ENCODE results near the gene DHX32. TPM values are rescaled to one million over a fixed set of nuclear protein-coding genes. Genes with fewer than 3 reads are reported as not detected.

Gene DHX32
- polyA plus RNA-seq, 4 donors: 15.8 to 26.8 (median 22.5) TPM

DNA sequence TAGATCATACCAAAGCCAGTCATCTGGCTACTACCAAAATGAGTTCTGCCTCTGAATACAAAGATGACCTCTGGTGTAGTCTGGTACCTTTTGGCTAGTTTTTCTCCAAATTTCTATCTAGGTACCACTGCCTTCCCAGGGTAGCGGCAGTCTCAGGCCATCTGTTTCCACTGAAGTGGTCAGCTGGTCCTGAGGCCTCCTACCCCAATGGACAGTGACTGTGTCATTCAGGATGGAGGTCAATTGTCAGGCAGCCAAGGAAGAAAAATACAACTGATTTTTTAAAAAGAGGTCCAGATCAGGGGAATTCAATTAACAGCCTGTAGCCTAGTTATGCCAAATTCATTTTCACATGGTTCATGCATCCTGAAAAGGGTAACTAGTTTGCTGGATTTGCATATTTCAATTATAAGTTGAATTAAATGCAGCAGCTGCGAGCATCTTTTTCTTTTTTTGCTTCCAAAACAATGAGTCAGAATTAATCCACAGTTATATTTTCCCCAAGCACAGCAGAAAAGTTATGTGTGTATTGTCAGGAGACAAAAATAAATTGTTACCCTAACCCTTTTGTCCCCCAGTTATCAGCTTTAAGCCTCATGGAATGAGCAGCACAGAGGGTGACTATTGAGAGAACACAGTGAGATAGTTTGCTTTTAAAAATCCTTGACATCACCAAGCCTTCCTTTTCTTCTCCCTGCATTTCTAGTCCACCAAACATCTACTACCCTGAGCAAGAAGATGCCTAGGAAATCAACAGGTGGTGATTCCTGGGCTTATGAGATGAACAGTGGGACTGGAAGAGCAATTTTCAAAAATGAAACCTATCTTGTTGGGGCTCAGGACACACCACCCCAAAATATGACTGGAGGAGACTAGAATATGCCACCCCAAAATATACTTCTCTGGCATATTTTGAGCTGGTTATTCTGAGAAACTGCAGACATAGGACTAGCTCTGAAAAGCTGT, 30.0 kb downstream of the DHX32 start:
- DNase-seq (ENCODE audit: low read depth in 4 of 4, low spot score in 3 of 4): no peak

DNA sequence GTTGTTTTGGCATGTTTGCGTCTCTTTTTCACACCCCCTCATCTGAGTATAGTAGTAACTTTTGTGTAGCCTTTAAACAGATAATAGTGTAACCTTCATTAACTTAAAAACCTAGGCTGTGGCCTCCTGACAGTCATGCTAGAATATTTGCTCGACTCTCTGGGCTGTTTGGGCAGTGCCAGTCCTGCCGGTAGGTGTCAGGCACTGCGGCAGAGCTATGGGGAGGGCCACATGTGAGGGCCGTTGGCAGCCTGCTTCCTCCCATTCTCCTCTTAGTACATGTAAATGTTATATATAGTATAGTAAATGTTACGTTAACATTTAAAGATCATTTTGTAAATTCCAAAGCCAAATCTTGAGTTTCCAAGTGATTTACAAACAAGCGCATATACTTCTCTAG, 31.6 kb downstream of the DHX32 start:
- no peak for DNase-seq (ENCODE audit: low read depth in 4 of 4, low spot score in 3 of 4)

DNA sequence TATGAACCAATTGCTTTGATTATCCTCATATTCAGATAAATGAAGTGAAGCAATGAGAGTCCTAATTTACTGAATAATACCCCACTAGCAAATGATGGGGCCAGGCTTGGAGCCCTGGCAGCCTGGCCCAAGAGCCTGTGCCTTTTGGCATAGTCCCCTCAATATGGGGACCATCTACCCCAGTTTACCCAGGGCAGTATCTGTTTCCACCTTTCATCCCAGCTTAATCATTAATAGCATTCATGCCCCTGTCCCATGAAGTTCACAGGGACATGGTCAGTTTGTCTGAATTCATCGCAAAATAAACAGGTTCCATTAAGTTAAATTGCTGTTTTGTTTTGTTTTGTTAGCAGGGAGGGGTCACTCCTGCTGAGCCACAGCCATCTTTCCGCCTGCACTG, 32.2 kb downstream of the DHX32 start:
- DNase-seq (ENCODE audit: low read depth in 4 of 4, low spot score in 3 of 4): no peak

DNA sequence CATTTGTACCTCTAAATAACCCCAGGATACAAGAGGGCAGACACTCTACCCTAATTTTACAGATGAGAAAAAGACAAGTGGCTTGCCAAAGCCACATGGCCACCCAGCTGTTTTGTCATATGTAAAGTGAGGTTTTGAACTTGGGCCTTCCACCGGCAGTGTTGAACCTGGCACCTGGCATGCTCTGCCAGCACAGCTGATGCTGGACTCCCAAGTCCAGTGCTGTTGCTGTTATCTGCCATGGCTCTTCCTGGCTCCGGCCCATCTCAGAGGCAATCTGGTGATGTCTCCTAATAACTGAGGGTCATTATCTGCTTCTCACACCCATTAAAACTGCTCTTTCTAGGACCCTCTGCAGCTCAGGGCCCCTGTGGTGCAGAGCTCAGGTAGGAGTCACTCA, 32.7 kb downstream of the DHX32 start:
- DNase-seq (ENCODE audit: low read depth in 4 of 4, low spot score in 3 of 4): no peak

DNA sequence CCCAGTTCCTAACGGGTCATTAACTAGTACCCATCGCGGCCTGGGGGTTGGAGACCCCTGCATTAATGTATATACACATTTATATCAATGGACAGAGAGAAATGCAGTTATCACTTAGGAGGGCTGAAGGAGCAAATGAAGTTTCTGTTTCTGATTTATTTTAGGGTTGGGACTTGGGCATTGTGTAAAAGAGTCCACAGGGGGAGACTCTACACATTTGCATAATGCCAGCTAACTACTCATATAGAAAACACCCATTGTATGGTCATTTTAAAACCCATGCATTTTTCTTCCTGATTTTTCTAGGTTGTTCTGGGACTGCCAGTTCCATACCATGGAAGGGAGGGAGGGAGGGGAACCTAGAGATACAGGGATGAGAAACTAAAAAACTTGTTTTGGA, 34.2 kb downstream of the DHX32 start:
- DNase-seq (ENCODE audit: low read depth in 4 of 4, low spot score in 3 of 4): no peak

DNA sequence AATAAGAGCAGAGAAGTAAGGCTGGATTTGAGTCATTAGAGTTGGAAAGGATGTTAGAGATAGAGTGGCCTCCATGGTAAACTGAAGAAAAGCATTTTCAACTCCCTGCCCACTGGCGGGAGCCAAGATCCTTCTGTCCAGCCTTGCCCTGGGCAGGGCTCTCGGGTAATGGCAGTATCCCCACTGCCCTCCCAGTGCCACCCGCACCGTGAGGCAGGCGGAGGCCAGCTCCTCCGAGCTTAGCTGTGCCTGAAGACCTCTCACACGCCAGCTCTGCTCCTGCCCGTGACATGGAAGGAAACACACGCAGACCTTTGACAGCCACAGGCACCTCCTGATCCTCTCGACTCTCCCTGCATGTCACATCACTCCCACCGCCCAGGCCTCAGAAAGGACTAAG, 35.5 kb downstream of the DHX32 start:
- DNase-seq (ENCODE audit: low read depth in 4 of 4, low spot score in 3 of 4): no peak

DNA sequence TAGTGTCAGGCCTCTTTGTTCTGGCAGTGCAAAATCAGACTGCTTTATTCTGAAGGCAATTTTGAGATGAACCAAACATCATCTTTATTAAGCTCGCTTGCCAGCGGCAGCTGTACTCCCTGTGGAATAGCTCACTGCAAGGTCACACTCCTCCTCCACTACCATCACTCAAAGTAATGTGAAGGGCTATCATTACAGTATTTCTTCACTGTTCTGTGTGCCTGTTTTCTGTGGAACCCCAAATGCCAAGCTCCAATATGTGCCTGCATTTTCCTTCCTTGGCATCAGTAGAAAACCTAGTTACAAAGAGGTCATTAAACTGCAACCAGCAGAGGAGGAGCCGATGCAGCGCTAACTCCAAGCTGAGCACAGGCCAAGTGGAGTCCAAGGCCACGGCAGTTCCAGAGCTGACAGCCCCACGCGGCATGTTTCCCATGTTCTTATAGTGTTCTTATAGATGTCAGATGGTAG, 36.3 kb downstream of the DHX32 start:
- DNase-seq (ENCODE audit: low read depth in 4 of 4, low spot score in 3 of 4): no peak

DNA sequence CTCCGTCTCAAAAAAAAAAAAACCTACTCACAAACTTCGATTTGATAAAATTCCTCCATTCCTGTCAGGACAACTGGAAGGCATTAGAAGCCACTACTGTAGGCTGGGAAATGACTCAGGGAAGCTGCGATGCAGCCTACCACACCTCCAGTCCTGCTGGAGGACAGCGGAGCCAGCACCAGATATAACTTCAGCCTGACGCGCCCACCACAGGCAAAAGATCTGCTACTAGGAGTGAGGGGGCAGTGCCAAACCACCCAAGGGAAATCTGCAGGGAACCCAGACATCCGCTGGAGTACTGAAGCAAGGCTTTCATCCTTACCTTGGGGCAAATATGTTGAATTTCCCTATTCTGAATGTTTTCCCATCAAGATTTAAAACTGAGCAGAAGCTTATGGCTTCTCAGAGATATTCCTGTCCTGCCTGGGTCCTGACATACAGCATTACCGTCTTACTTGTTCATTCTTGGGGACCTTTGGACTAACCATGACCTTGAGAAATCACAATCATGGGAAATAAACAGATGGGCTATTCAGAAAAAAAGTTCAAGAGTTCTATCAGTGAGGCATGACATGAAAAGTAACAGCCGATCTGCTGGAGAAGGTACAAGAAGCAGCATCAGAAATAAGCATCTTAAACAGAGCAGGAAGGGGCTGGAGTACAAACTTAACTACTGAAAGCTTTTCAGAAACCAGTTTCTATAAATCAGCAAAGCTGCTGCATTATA, 37.3 kb downstream of the DHX32 start:
- no peak for DNase-seq (ENCODE audit: low read depth in 4 of 4, low spot score in 3 of 4)

DNA sequence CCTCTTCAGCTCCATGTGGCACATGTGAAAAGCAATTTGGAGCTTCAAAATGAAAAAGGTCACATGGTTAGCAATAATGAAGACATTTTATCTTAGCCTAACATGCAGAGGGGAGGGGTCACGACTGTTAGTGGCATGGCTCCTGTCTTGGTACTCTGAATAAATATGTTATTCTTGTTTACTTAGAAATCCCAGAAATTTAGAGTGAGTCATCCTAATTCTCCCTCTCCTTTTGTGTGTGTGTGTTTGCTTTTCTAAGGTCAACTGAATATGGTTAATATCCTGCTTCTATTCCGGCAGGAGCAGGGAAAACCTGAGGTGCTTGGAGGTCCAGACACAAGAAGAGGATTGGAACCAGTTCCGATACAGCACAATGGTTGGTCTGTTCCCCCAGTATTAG, 40.1 kb downstream of the DHX32 start:
- no peak for DNase-seq (ENCODE audit: low read depth in 4 of 4, low spot score in 3 of 4)

DNA sequence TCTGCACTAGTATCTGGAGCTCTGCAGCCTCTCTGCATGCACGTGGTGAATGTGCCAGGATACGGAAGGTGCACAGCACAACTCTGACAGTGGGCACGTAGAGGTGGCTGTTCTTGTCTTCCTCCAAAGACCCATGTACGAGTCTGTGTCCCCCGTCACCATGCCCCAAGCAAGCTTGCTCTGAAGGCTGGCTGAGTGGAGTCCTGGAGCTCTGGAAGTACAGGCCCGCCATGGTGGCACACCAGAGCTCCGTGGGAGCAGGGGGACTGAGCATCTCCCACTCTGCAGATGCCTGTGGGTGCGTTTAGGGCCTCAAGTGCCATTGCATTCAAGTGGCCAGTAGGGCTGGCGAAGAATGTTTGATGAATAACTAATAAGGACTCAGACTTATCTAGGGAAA, 40.7 kb downstream of the DHX32 start:
- DNase-seq (ENCODE audit: low read depth in 4 of 4, low spot score in 3 of 4): no peak

DNA sequence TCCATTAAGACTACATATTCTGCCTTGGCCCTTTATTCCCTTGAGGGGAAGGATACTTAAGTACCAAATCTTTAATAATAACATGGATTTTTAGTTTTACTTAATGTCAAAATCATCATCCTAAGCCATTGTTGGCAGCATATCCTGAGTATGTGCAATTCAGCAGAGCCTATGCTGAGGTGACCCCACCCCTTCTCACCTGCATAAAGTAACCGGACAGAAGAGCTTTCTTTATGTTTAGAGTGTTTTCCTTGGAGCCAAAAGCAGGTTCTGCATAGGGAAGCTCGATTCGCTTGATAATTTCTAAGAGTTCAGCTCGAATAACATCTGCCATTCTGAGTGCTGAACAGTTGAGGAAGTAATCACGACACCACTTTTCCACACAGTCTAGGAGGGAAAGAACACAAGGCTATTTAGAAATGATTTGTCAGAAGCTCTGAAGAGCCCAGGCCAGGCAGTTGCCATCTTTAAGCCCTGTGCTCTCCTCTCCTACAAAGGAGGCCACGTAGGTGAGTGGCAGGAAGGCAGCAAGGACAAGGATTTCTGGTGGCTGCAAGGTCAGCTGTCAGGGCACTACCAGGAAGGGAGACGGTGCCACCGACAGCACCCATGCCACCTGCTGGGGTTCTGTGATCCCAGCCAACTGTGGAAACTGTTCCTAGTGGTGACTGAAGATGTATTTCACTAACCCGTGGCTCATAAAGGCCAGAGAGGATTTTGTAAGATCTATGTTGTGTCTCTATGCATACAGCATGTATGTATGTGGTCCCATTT, 42.1 kb downstream of the DHX32 start:
- no peak for DNase-seq (ENCODE audit: low read depth in 4 of 4, low spot score in 3 of 4)

DNA sequence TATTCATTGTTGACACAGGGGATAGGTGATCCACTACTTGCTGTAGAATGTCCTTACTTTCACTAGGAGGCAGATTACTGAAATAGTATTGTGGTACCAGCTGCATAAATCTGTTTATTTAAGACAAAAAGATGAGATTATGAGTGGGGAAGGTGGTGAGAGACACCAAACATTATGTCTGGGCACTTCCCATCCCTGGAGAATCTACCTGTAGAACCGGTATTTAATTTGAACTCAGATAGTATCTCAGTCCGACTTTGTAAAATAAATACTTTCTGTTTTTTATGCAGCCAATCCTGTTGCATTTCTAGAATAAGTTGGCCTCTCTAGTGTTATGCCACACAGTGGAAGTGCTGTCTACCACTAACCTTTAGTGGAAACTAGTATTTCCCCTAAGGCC, 44.3 kb downstream of the DHX32 start:
- no peak for DNase-seq (ENCODE audit: low read depth in 4 of 4, low spot score in 3 of 4)

DNA sequence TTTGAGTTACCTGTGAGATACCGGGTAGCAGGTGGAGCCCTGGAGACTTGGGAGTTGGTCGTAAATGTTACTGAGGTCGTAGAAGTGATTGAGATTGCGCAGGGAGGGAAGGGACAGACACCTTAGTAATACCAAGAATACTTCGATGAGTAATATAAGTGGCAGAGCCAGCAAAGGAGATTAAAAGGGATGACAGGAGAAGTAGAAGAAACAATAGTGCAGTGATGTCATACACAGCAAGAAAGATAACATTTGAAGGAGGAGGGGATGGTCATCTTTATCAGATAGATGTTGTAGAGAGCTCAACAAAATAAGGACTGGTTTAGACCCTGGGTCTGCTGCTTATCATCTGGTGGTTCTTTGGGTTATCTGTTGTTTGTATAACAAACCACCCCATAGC, 52.8 kb downstream of the DHX32 start:
- no peak for DNase-seq (ENCODE audit: low read depth in 4 of 4, low spot score in 3 of 4)

DNA sequence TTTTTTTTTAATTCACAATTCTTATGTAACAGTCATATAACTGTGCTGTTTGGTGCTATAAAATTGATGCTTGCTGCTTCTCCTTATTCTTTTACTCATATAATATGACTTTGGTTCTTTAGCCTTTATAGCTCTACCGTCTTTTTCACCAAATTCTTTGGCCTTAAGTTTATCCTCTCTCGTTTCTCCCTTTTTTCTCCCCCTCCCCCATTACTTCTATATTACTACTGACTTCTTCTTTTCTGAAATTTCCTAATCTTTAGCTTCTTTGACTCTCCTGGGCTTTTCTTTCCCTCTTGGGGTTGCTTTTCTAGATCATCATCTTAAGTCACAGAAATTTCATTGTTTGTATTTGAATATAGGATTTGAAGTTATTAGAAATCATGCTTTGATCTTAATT, 54.0 kb downstream of the DHX32 start:
- DNase-seq (ENCODE audit: low read depth in 4 of 4, low spot score in 3 of 4): no peak

DNA sequence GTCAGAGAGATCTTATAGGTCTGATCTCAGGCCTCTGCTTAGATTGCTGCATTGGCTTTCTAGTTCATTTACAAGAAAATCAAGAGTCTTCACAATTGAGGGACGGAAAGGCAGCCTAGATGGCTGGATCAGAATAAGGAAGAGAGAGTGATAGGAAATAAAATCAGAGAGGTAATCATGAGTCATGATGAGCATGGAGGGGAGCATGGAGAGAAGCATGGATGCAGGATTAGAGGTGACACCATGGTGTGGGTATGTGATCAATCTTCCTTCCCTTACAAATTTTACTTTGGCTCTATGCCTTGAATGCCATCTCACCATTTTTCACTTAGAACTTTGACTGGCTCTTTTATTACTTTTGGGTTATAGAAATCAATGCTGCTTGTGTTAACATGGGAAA, 56.4 kb downstream of the DHX32 start:
- DNase-seq (ENCODE audit: low read depth in 4 of 4, low spot score in 3 of 4): no peak

DNA sequence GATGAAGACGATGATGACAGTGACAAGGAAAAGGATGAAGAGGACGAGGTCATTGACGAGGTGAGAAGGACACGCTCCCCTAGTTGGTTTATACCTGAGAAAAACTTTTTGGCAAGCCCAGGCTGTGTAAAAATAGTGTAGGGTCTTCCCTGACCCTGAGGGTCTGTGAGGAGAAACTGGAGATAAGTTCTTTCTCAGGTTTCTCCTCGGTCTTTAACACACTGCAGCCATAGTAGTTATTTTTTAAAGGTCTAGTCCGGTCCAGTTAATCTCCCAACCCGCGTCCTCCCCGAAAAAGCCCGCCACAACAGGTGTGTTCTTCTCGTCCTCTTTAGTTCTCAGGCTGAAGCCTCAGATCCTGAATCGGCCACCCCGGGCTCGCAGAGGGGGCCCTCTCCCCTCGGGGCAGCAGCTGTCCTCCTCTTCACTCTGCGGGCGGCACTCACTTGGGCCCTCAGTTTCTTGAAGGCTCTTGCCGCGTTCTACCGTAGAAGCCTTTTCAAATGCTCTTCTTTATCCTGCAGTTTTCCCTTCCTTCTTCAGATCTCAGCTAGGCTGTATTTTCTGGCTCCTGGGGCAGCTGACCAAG, 57.3 kb downstream of the DHX32 start:
- no peak for DNase-seq (ENCODE audit: low read depth in 4 of 4, low spot score in 3 of 4)

DNA sequence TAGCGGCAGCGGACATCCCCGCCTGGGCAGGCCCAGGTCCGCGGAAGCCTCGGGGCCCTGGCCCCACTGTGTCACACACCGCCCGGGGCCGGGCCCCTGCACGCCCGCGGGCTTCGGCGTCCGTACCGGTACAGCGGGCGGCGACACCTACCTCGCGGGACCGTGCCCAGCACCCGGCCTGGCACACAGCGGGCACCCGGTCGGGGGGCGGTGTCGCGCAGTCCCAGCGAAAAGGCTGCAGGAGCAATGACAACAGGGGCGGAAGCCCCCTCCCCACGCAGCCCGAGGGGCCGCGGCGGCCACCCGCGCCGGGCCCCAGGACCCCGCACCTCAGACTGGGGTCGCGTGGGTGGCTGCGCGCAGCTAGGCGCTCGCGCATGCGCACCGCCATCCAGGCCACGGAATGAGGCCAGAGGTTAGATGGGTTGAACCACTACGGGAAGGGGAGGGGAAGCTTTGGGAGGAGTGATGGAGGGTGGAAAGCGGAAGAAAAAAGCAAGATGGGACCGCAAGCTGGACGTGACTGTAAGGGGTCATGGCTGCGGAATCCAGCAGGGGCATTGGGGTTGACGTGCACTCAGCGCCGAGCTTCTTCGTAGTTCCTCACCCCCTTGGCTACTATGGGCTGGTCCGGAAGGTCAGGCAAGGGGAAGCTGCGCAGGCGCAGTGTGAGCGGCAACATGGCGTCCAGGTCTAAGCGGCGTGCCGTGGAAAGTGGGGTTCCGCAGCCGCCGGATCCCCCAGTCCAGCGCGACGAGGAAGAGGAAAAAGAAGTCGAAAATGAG, 58.0 kb downstream of the DHX32 start, which contains the start of the genes BCCIP and UROS:
Gene BCCIP (plus strand): TSS at position 669 of the 785 bp plus-strand sequence. CDS start 12 bp downstream, at position 681.
Gene UROS (minus strand): TSS at position 381 of the 785 bp plus-strand sequence. CDS start 6,759 bp downstream, outside the sequence.
- DNase-seq (ENCODE audit: low read depth in 4 of 4, low spot score in 3 of 4): peak; percentile 80 to 92 (median 84)

DNA sequence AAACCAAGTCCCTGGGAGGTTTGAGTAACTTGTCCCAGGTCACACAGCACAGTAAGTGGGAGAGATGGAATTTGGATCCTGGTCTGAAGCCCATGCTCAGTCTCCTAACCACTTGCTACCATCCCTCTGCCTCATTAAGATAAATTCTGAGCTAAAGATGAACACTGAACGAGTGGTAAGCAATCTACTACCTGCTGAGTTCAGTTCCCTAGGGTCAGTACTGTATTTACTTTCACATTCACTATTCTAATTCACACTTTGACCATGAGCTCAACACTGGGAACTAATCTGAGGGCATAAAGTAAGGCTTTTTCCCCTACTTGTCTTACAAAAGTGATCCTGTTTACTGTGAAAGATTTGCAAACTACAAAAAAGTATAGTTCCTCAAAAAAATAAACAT, 60.4 kb downstream of the DHX32 start:
- no peak for DNase-seq (ENCODE audit: low read depth in 4 of 4, low spot score in 3 of 4)

DNA sequence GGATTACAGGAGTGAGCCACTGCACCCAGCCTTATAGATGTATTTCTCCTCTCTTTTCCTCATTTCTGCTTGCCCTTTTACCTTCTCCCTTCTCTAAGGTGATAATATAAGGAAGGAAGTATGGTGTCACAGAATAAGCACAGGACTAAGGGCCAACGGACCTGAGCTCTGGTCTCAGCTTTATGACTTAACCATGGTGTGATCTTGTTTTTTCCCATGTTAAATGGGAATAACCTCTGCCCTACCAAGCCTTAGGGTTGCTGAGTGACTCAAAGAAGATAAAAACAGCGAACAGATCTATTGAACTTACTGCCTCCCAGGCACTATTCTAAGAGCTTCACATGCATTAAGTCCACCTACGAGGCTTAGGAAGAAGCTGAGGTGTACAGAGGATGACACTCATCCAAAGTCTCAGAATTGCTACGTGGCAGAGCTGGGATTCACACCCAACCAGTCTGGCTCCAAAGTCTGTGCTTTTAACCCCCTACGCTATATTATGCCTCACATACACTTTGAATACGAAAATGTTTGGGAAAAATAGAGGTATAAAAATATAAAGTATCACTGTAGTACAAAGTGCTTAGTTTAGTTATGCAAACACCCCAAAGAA, 63.6 kb downstream of the DHX32 start:
- DNase-seq (ENCODE audit: low read depth in 4 of 4, low spot score in 3 of 4): no peak

Measured in left renal pelvis (tissue), 4 donors.